Brain microvascular endothelial cell (primary cell): ENCODE measurements around the gene UQCRQ.

Experiments
- DNase-seq: peaks from one replicate; pipeline ENCODE4 v3.0.0-alpha.2; 2020
- H3K27ac ChIP-seq: fragments of 250-450 bp; sonication (Bioruptor Pico); 2 replicates; pipeline ENCODE4 v1.5.1; 2020; ENCODE audit warnings: mild to moderate bottlenecking, moderate library complexity
- H3K27me3 ChIP-seq: fragments of 250-450 bp; sonication (Bioruptor Pico); replicated peaks from 2 replicates; pipeline ENCODE4 v1.5.1; 2020; ENCODE audit warnings: mild to moderate bottlenecking
- H3K36me3 ChIP-seq: fragments of 250-450 bp; sonication (Bioruptor Pico); replicated peaks from 2 replicates; pipeline ENCODE4 v1.5.1; 2020; ENCODE audit warnings: mild to moderate bottlenecking
- H3K4me3 ChIP-seq: 2 replicates; pipeline ENCODE4 v1.5.1; 2011; ENCODE audit warnings: low read depth, mild to moderate bottlenecking, control low read depth, low read length, moderate library complexity
- in situ Hi-C: cut with HindIII; loops from 2 replicates; pipeline ENCODE4 v1.10.0; 2017; ENCODE audit warnings: low sequenced_read_pairs, low pct_ligation_motif_present
- TF ChIP-seq, protein P1 (sequence below): IDR thresholded peaks from 2 replicates; pipeline ENCODE4 v1.5.1; 2011; ENCODE audit warnings: low read depth, mild to moderate bottlenecking, moderate library complexity, low read length, control low read depth, inconsistent platforms; ENCODE audit errors: missing control alignments

The UQCRQ gene

DNA sequence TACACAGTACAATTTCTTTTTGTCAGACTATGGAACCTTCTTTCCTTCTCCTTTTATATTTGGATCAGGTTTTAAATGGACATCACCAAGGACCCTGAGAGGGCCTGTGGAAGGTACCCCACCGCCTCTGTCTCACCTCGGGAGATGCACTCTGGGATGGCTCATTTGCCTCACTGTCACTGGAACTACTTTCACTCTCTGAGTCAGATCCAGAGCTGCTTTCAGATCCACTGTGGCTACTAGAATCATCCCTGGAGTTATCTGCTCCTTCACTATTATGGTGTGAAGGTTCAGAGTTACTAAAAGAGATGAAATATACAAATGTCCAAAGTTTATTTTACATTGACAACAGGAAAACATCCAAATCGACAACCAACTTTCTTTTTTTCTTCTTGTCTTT, 31.7 kb downstream of the UQCRQ start:
- DNase-seq: no peak
- in situ Hi-C loops: no loop called here
- TF ChIP-seq, protein P1, sequence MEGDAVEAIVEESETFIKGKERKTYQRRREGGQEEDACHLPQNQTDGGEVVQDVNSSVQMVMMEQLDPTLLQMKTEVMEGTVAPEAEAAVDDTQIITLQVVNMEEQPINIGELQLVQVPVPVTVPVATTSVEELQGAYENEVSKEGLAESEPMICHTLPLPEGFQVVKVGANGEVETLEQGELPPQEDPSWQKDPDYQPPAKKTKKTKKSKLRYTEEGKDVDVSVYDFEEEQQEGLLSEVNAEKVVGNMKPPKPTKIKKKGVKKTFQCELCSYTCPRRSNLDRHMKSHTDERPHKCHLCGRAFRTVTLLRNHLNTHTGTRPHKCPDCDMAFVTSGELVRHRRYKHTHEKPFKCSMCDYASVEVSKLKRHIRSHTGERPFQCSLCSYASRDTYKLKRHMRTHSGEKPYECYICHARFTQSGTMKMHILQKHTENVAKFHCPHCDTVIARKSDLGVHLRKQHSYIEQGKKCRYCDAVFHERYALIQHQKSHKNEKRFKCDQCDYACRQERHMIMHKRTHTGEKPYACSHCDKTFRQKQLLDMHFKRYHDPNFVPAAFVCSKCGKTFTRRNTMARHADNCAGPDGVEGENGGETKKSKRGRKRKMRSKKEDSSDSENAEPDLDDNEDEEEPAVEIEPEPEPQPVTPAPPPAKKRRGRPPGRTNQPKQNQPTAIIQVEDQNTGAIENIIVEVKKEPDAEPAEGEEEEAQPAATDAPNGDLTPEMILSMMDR: no peak
- peaks cover 45% of the 10 kb centered on the region for H3K36me3 ChIP-seq
- no peak overlapping the region for H3K27ac ChIP-seq
- no peaks in the 10 kb centered on the region for H3K27me3 ChIP-seq
- H3K4me3 ChIP-seq: no peak overlapping the region

GRCh38 chr5:132901036-132901435, 34.6 kb downstream of the UQCRQ start:
- H3K36me3 ChIP-seq: peaks cover 30% of the 10 kb centered on the region
- TF ChIP-seq, protein P1: no peak

DNA sequence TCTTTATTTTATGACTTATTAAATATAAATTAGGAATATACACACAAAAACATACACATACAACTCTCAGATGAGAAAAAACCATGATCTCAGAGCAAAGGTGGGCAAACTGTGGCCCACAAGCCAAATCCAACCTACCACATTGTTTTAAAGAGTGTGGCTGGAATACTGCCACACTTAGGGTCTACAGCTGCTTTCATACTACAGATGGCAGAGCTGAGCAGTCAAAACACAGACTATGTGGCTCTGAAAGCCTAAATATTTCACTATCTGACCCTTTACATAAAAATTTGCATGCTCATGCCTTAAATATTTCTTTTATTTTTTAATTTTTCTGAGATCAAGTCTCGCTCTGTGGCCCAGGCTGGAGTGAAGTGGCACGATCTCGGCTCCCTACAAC, 35.3 kb downstream of the UQCRQ start:
- Histone ChIP-seq H3K4me3 (no peak overlapping the region), H3K36me3 (peaks cover 23% of the 10 kb centered on the region), H3K27me3 (no peaks in the 10 kb centered on the region), H3K27ac (no peak overlapping the region)
- no peak for DNase-seq
- TF ChIP-seq, protein P1: peak; percentile 4
- in situ Hi-C loops: no loop called here

More at GRCh38 chr5:132901036-132901435, 34.6 kb downstream of the UQCRQ start:
- DNase-seq: no peak
- Histone ChIP-seq H3K27ac (no peak overlapping the region), H3K27me3 (no peaks in the 10 kb centered on the region), H3K4me3 (no peak overlapping the region)
- in situ Hi-C loops: no loop called here

DNA sequence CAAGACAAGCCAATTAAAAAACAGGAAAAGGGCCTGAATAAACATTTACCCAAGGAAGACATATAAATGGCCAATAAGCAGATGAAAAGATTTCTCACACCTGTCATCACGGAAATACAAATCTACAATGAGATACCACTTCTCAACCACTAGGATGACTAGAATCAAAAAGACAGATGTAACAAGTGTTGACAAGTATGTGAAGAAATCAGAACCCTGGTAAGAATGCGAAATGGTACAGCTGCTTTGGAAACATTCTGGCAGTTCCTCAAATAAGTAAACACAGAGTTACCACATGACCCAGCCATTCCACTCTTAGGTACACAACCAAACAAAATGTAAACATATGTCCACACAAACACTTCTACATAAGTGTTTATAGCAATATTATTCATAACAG, 39.5 kb downstream of the UQCRQ start:
- in situ Hi-C loops: no loop called here
- TF ChIP-seq, protein P1: no peak
- H3K27ac ChIP-seq: no peak overlapping the region

DNA sequence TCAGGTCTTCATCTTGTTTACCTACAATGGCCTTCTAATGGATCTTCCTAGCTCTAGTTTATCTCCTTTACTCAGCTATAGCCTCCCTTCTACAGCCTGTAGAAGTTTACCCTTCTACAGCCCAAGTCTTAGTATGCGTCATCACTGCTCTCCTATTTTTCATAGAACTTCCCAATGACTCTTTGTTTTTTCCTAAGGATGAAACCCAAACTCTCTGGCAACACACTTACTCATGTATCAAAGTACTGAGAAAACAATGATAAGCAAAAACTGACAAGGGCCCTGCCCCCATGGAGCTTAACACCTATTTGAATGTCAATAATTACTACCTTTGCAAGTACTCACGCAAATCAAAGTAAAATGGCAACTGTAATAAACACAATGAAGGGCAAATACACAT, 40.7 kb downstream of the UQCRQ start:
- DNase-seq: no peak
- TF ChIP-seq, protein P1: no peak

More for the DNA sequence above, 39.5 kb downstream of the UQCRQ start:
- Histone ChIP-seq H3K4me3 (no peak overlapping the region), H3K27me3 (no peaks in the 10 kb centered on the region), H3K36me3 (peaks cover 5% of the 10 kb centered on the region)
- no peak for DNase-seq

GRCh38 chr5:132909702-132910101, 43.3 kb downstream of the UQCRQ start:
- H3K27ac ChIP-seq: no peak overlapping the region
- H3K36me3 ChIP-seq: peaks cover 9% of the 10 kb centered on the region
- DNase-seq: no peak
- in situ Hi-C loops: no loop called here
- H3K27me3 ChIP-seq: no peaks in the 10 kb centered on the region
- TF ChIP-seq, protein P1: no peak
- no peak overlapping the region for H3K4me3 ChIP-seq

More for the DNA sequence above, 40.7 kb downstream of the UQCRQ start:
- no peaks in the 10 kb centered on the region for H3K27me3 ChIP-seq
- H3K36me3 ChIP-seq: peaks cover 7% of the 10 kb centered on the region
- no peak overlapping the region for H3K4me3 ChIP-seq
- no peak overlapping the region for H3K27ac ChIP-seq
- in situ Hi-C loops: no loop called here
